Ovary (tissue), 9 donors: ENCODE measurements around the gene CMIP. TPM values are rescaled to one million over a fixed set of nuclear protein-coding genes. Genes with fewer than 3 reads are reported as not detected.

Experiments
- DNase-seq, 5 donors: peaks; one replicate each; pipeline ENCODE4 v3.0.0-alpha.2; 2019 to 2020
- H3K27ac ChIP-seq, 2 donors: fragments of 200-600 bp; one replicate each; pipeline versions ENCODE4 v1.5.1 to v1.8.0; 2019 to 2022
- H3K27me3 ChIP-seq: fragments of 200-600 bp; one replicate; pipeline ENCODE4 v1.8.0; 2022
- H3K36me3 ChIP-seq: fragments of 200-600 bp; sonication (generic); one replicate; pipeline ENCODE4 v1.5.1; 2019
- H3K4me1 ChIP-seq: one replicate; pipeline ENCODE4 v1.8.1; 2013; ENCODE audit warnings: mild to moderate bottlenecking, moderate library complexity; ENCODE audit not compliant: insufficient read depth
- H3K4me3 ChIP-seq: fragments of 200-600 bp; sonication (generic); one replicate; pipeline ENCODE4 v1.5.1; 2017
- H3K9me3 ChIP-seq, 2 donors: fragments of 200-600 bp in 1 of 2; sonication (generic) in 1 of 2; one replicate each; pipeline versions ENCODE4 v1.5.1 to v1.8.1; 2013 to 2019; ENCODE audit warnings: mild to moderate bottlenecking in 1 of 2, moderate library complexity in 1 of 2
- EP300 ChIP-seq: sonication (generic); formaldehyde crosslinking; IDR thresholded peaks from one replicate; pipeline ENCODE4 v1.6.1; 2017; ENCODE audit warnings: antibody characterized with exemption
- POLR2A ChIP-seq: fragments of 450-650 bp; IDR thresholded peaks from one replicate; pipeline ENCODE4 v1.6.1; 2017; ENCODE audit warnings: antibody characterized with exemption, mild to moderate bottlenecking, moderate library complexity
- WGBS, 3 donors: extraction: QIAGEN DNeasy Blood & Tissue Kit in 1 of 3; methylation state at CpG; one replicate each; pipeline versions ENCODE4 v1.1.5 to v1.1.7; 2013 to 2017; 5-methylcytosine and 5-hydroxymethylcytosine counted together
- intact Hi-C, 4 donors: fragments of 100-400 bp; cut with DNase I; formaldehyde crosslinking; loops; one replicate each; pipeline versions ENCODE4 v1.11.0 to v1.15.1; 2022 to 2023
- polyA plus RNA-seq, 2 donors: library from polyadenylated mRNA; stranded (reverse); fragments of 200-250 nt in 1 of 2; fragments of 350-450 nt in 1 of 2; fragmentation: Illumina TruSeq in 1 of 2; extraction: RNeasy Lipid Tissue Mini Kit (QIAGEN cat#74804) in 1 of 2; gene quantifications; one replicate each; pipeline ENCODE4 v1.2.3, GENCODE V29; 2013 to 2014
- total RNA-seq, 7 donors: library from RNA; depleted of rRNA in 2 of 7; stranded (reverse); fragments of >200 nt in 2 of 7; fragmentation: NEBNext Ultra II Directional in 3 of 7; extraction: Animal tissue kit (Norgen Biotek cat#: 25700) in 3 of 7; gene quantifications; one replicate each; pipeline versions ENCODE4 v1.1.0 to v1.2.4, GENCODE V29; 2016 to 2023
- TF ChIP-seq, protein P1 (sequence below), 3 donors: fragments of 450-650 bp in 2 of 3; fragments of 200-600 bp in 1 of 3; IDR thresholded peaks; one replicate each; pipeline versions ENCODE4 v1.5.1 to v1.8.0; 2016 to 2022; ENCODE audit warnings: antibody characterized with exemption in 3 of 3, mild to moderate bottlenecking in 1 of 3
- donor health status: DM: no; HTN: no; CAD: no; lungs with moderate emphysema.
- donor health status: DM: no; HTN: no; CAD: no.
- donor health status: Bipolar disorder and iron deficiency.
- donor health status: DM: yes; HTN: yes; CAD: no.
- donor health status: DM: no; HTN: no; CAD: no.
- donor health status: DM: yes; HTN: yes; CAD: no.

CMIP gene
- total and polyA plus RNA-seq, 9 donors, result 19.4 to 68.2 (median 38.7) TPM

DNA sequence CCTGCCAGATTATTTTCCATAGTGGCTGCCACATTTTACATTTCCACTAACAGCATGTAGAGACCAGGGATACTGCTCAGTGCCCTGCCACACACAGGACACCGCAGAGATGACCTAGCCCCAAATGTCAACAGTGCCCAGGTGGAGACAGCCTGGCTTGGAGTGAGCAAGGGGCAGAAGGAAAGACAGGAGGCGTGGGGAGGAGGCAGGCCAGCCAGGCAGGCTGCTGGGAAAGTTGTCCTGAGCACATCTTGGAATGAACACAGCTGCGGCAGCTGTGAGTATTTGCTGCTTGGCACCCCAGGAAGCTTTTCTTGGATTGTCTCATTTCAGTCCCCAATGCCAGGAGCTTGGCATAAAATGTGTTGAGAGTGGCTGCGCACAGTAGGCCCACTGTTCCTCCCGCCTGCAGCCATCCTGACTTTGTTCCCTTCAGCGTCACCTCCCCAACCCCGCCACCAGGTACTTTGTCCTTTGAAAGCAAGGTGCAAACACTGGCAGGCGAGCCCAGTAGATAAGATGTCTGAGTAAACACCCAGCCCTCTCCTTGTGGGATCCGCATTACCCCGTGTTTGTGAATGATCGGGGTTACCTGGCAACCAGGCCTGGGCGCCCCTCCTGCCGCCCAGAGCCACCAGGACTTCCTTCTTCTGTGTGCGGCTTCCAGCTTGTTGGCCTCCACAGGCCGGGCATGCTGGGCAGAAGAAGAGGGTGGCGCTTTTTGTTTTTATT is 114.0 kb downstream of the CMIP start:
- Histone ChIP-seq H3K9me3 (no peaks in the 10 kb centered on the region), H3K4me1 (peaks cover 9% of the 10 kb centered on the region), H3K27ac (no peak overlapping the region), H3K36me3 (no peaks in the 10 kb centered on the region), H3K4me3 (no peak overlapping the region), H3K27me3 (no peaks in the 10 kb centered on the region)
- intact Hi-C loops, result no loop called here
- DNase-seq, result no peak
- WGBS, 3 donors, result 72 to 87% (median 81%) methylated on average over 16 of the region's 16 CpGs
- TF ChIP-seq POLR2A, result no peak
- TF ChIP-seq EP300, result no peak
- TF ChIP-seq, protein P1, sequence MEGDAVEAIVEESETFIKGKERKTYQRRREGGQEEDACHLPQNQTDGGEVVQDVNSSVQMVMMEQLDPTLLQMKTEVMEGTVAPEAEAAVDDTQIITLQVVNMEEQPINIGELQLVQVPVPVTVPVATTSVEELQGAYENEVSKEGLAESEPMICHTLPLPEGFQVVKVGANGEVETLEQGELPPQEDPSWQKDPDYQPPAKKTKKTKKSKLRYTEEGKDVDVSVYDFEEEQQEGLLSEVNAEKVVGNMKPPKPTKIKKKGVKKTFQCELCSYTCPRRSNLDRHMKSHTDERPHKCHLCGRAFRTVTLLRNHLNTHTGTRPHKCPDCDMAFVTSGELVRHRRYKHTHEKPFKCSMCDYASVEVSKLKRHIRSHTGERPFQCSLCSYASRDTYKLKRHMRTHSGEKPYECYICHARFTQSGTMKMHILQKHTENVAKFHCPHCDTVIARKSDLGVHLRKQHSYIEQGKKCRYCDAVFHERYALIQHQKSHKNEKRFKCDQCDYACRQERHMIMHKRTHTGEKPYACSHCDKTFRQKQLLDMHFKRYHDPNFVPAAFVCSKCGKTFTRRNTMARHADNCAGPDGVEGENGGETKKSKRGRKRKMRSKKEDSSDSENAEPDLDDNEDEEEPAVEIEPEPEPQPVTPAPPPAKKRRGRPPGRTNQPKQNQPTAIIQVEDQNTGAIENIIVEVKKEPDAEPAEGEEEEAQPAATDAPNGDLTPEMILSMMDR (IDR thresholded peaks at IDR 0.05), result no peak

DNA sequence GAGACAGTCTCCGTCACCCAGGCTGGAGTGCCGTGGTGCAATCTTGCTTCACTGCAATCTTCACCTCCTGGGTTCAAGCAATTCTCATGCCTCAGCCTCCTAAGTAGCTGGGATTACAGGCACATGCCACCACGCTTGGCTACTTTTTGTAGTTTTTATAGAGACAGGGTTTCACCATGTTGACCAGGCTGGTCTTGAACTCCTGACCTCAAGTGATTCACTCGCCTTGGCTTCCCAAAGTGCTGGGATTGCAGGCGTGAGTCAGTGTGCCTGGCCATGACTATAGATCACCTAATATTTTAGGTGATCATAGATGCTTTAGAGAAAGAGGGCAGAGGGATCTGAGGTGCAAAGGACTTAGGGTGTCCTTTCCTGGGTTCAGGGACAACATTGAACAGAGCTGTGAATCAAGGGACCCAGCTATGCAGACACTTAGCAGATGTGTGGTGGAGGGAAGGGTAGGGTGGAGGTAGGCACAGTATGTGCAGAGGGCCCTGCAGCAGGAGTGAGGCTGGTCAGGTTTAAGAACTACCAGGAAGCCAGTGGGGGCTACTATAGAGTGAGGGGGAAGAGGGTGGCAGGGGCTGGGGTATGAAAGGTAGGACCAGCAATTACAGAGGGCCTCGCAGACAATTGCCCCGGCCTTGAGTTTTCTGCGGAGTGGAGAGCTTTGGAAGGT is 116.5 kb downstream of the CMIP start:
- DNase-seq, result no peak
- 77 to 89% (median 81%) methylated on average over 8 of the region's 8 CpGs for WGBS, 3 donors
- intact Hi-C loops, result no loop called here
- Histone ChIP-seq H3K9me3 (no peaks in the 10 kb centered on the region), H3K27ac (no peak overlapping the region), H3K4me3 (no peak overlapping the region), H3K27me3 (no peaks in the 10 kb centered on the region), H3K4me1 (peaks cover 9% of the 10 kb centered on the region), H3K36me3 (no peaks in the 10 kb centered on the region)
- TF ChIP-seq POLR2A, result no peak
- TF ChIP-seq EP300, result no peak
- TF ChIP-seq, protein P1 (IDR thresholded peaks at IDR 0.05), result no peak

DNA sequence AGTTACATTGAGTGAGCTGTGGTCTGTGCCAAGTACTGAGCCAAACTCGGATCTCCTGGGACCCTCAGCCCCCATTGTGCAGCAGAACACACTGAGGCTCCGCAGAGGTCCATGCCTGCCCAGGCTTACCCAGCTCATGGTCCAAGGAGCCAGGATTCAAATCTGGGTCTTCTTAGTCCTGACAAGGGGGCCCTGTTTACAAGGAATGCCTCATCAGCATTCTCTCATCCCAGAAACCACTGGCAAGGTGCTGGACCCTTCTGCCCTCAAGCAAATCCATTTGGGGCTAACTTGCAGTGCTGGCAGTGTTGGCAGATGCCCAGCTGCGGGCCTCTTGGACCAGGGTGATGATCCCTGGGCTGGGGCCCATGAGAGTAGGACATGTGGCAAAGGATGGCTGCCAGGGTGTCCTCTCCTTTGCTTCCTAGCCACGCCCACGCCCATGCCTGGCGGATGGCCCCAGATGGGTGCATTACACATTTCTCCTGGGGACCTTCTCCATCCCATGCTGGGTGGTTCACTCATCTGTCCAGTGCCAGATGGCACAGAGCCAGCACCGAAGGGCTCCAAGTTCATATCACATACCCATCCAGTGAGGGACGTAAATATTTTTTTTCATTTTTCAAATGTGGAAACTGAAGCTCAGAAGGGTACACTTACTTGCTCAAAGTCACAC is 117.7 kb downstream of the CMIP start:
- DNase-seq, result no peak
- TF ChIP-seq, protein P1 (IDR thresholded peaks at IDR 0.05), result no peak
- TF ChIP-seq POLR2A (no peak), EP300 (no peak)
- H3K27ac ChIP-seq, result no peak overlapping the region
- H3K27me3 ChIP-seq, result no peaks in the 10 kb centered on the region
- H3K9me3 ChIP-seq, result no peaks in the 10 kb centered on the region
- WGBS, 3 donors, result 70 to 78% (median 78%) methylated on average over 8 of the region's 8 CpGs
- no peaks in the 10 kb centered on the region for H3K36me3 ChIP-seq
- intact Hi-C loops, result no loop called here
- peaks cover 9% of the 10 kb centered on the region for H3K4me1 ChIP-seq
- no peak overlapping the region for H3K4me3 ChIP-seq

DNA sequence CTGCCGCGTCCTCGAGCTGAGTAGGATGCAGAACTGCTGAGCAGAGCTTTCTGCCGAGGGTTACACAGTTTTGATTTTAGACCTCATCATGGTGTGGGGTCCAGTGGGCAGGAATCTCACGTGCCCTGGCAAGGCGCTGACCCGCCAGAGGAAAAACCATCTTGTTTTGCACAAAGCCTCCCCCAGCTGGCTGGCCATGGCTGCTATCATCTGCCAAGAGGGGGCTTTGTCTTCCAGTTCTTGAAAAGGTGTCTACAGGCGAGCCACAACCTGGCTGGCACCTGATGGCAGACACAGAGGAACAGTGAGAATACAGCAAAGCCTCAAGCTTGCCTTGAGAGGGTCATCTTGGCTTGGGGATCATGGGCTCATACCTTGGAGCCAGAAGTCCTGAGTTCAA is 118.3 kb downstream of the CMIP start:
- Histone ChIP-seq H3K27ac (no peak overlapping the region), H3K4me1 (peaks cover 9% of the 10 kb centered on the region), H3K36me3 (no peaks in the 10 kb centered on the region), H3K4me3 (no peak overlapping the region), H3K9me3 (no peaks in the 10 kb centered on the region), H3K27me3 (no peaks in the 10 kb centered on the region)
- DNase-seq, result no peak
- WGBS, 3 donors, result 88 to 91% (median 91%) methylated on average over 8 of the region's 8 CpGs
- intact Hi-C loops, result no loop called here
- TF ChIP-seq, protein P1 (IDR thresholded peaks at IDR 0.05), result no peak
- TF ChIP-seq EP300 (no peak), POLR2A (no peak)
